HG03066 (cell line): ENCODE measurements around the gene ZFAND2A.
"Not testable (repeated sequence)": the region's sequence is repeated elsewhere in the genome, so short reads cannot be mapped to it uniquely, and the experiment has no call there.

ENCODE experiments used
- ATAC-seq: cut with Tn5 transposase; IDR thresholded peaks from one replicate; pipeline ENCODE4 v1.9.1; 2021; ENCODE audit warnings: low read depth; ENCODE audit not compliant: unreplicated experiment

The ZFAND2A gene

GRCh38 chr7:1154172-1154739, 5.7 kb downstream of the ZFAND2A start:
- ATAC-seq, result no peak

DNA sequence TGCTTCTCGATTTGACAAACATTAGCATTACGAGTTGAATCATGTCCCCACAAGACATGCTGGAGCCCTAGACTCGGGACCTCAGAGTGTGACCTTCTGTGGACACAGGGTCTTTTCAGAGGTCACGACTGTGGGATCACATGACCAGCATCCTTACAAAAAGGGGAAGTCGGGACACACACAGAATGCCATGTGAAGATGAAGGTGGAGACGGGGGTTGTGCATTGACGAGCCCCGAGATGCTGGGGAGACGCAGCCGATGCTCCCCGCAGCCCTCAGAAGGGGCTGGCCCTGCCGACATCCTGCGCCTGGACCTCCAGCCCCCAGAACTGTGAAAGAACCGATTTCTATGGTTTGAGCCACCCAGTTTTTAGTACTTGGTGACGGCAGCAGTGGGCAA, 7.5 kb downstream of the ZFAND2A start:
- no peak for ATAC-seq

GRCh38 chr7:1151653-1152425, 8.2 kb downstream of the ZFAND2A start:
- ATAC-seq, result no peak

GRCh38 chr7:1151156-1151555, 8.8 kb downstream of the ZFAND2A start:
- ATAC-seq, result no peak

GRCh38 chr7:1150400-1151002, 9.5 kb downstream of the ZFAND2A start:
- ATAC-seq, result no peak

DNA sequence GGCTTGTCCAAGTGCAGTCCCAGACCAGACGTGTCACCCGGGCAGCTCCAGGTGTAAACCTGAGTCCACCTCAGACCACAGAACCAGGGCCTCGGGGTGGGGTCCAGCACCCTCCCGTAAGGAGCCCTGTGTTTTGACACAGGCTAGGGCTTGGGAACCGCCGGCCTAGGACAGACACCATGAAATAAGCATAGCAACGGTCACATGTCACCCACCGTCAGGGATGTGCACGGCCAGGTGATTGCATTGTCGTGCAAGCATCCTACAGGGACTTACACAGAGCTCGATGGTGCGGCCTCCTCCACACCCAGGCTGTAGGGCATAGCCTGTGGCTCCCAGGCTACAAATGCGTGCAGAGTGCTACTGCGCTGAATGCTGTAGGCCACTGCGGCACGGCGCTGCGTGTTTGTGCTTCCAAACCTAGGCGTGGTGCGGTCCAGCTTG, 10.6 kb downstream of the ZFAND2A start:
- no peak for ATAC-seq

DNA sequence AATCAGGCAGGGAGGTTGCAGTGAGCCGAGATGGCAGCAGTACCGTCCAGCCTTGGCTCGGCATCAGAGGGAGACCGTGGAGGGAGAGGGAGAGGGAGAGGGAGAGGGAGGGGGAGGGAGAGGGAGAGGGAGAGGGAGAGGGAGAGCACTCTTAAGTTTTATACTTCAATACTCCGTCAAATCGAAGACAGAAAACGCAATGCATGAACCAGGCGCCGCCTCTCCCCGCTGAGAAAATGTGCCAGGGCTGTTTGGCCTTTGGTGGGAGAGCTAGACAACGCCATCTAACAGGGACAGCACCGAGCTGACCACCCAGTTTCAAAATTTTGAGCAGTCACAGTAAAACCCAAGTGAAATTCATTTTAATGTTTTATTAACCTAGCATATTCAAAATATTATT, 12.1 kb downstream of the ZFAND2A start:
- ATAC-seq, result not testable (repeated sequence)

DNA sequence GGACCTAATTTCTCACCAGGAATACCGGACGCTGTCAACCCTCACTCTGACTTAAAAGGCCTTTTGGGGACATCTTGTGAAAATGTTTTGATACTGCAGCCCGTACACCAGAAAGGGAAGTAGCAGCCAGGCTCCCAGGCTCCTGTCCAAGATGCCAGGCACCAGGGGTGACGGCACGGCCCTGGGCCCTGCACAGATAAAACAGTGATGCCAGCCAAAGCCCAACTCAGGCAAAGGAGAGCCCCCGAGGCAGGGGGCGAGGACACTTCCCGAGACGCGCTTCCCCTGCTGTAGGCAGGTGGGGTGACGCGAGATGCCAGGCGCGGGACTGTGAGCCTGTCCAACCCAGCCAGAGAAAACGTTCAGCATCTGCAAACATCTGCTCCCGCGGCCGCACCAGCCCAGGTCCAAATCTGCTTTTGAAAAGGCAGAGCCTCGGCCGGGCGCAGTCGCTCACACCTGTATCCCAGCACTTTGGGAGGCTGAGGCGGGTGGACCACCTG, 15.7 kb downstream of the ZFAND2A start:
- ATAC-seq, result no peak

- not testable (repeated sequence) for ATAC-seq
Measured at GRCh38 chr7:1143031-1143430, 17.0 kb downstream of the ZFAND2A start.

DNA sequence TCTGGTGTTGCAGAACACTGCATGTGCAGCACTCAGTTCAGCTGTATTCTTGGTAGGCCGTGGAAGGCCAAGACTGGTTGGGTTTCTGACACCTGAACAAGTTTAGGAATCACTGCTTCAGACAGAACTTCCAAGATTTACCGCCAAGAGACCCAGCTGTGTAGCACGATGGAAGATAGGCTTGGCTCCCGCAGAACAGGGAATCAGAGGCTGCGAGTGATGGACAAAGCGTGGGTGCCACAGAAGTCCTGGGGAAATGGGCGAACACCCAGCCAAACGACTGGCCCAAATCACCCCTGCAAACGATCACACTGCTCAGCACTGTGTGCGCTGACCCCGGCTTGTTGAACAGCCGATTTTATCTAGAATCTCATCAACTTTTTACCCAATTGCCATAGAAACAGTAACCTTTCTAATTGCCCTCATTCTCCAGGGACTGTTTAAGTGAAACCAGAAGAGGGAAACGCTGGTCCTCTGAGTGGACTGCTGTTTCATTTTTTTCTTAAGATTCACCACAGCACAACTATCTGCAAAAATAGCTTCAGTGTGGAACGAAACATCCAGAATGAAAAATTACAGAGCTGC, 17.9 kb downstream of the ZFAND2A start:
- no peak for ATAC-seq

- no peak for ATAC-seq
Measured at GRCh38 chr7:1141651-1142050, 18.3 kb downstream of the ZFAND2A start.

DNA sequence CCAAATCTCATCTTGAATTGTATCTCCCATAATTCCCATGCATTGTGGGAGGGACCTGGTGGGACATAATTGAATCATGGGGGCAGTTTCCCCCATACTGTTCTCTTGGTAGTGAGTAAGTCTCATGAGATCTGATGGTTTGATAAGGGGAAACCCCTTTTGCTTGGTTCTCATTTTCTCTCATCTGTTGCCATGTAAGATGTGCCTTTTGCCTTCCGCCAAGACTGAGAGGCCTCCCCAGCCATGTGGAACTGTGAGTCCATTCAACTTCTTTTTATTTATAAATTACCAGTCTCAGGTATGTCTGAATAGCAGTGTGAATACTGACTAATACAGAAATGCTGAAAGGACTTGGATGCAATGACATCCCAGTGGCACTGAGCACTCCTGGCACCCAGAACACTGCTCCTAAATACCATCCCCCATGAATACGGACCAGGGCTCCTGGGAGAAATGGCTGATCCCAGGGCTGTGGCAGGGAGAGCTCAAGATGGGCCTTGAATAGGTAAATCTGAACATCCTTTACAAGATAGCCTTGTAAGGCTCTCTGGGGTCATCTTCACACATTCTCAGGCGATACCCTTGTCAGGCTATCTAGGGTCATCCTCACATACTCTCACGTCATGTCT, 19.4 kb downstream of the ZFAND2A start:
- ATAC-seq, result no peak

DNA sequence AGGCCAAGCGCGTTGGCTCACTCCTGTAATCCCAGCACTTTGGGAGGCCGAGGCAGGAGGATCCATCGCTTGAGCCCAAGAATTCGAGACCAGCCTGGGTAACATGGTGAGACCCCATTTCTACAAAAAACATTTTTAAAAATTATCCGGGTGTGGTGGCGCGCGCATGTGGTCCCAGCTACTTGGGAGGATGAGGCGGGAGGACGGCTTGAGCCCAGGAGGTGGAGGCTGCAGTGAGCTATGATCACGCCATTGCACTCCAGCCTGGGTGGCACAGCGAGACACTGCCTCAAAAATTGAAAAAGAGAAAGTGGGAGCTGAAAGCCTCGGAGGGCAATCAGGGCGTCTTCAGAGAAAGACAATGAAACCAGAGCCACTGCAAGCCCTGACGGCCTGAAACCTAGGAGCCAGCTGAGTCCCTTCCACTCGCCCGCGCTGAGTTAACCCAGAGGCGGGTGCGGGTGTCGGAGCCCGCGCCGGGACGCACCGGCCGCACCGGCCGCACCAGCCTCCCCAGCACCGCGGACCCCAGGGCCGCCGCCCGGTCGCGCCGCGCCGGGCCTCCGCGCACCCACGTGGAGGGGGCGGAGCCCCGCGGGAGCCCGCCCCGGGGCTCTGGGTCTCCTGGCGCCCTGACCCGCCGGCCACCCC, 22.4 kb downstream of the ZFAND2A start:
- ATAC-seq, result peak; percentile 59

DNA sequence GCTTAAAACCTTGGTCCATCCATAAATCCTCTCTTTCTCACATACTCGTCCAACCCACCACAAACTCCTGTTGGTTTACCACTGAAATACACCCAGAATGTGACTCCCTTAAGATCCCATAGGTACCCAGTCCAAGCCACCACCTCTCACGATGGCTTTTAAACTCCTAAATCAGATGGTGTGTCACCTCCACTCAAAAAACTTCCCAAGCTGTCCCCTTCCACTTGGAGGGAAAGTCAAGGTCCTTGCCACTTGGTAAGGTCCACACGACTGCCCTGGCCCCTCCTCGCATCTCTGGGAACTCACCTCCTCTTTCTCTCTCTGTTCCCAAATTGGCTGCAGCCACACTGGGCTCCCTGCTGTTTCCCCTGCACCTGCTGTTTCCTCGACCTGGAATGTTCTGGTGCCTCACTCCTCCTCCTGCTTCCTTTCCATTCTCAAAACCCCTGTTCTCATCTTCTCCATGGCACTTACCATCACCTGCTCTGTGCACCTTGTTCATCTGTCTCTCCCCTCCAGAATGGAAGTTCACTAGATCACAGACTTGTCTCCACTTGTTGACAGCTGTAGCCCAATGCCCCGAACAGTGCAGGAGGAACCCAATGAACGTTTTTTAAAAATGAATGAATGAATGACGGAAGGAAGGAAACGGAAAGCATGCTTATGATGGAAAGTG, 23.0 kb downstream of the ZFAND2A start:
- no peak for ATAC-seq

- ATAC-seq, result no peak
Measured at GRCh38 chr7:1134951-1135350, 25.0 kb downstream of the ZFAND2A start.

- no peak for ATAC-seq
Measured at GRCh38 chr7:1131471-1132265, 28.3 kb downstream of the ZFAND2A start.

- no peak for ATAC-seq
Measured at GRCh38 chr7:1130021-1130990, 29.7 kb downstream of the ZFAND2A start.

GRCh38 chr7:1129431-1129830, 30.6 kb downstream of the ZFAND2A start:
- no peak for ATAC-seq
